ENCODE results near the gene CCDC85B. TPM values are rescaled to one million over a fixed set of nuclear protein-coding genes. Genes with fewer than 3 reads are reported as not detected.
A peak's percentile ranks its signal among the peaks of the same experiment; 100 is the strongest.

Gene CCDC85B
- total RNA-seq, 1 donor from 2014 or later: 28.6 TPM

- ATAC-seq: no peak
- no peak for TF ChIP-seq CTCF (IDR thresholded peaks at IDR 0.05)
- DNase-seq: peak; percentile 45
These were observed 23.8 kb upstream of the CCDC85B start for GRCh38 chr11:65866509-65867283.

DNA sequence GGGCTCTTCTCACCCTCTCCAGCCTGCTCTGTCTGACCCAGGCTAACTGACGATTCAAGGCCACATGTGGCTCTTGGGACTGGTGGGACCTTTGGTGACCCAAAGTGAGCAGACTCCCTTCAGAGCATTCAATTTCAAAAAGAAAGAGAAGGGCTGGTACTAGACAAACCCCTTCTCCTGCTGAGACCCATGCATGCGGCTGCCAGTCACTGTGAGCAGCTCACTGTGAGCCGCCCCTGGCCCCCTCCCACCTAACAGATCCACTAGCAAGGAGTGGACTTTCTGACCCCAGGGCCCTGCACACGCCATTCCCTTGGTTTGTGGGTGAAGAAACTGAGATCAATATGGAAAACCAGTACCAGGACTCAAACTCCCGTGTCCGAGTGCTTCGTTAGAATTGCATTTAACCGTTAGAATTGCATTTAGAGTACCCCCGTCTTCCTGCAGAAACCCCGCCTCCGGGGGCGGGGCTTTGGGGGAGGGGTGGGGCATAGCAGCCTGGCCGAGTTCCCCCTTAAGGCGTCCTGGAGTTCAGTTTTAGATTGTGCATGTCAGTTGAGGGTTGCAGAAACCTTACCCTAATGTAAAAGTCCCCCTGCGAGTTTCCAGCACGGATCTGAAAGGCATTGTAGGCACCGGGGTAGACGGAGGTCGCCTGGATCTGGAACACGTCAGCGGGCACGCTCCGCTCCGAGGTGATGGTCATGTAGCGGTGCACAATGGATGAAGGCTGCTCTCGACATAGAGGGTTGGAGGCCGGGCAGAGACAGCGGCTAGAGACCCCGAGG is 23.0 kb upstream of the CCDC85B start:
- ATAC-seq: no peak
- peak; percentile 45 for DNase-seq
- no peak for TF ChIP-seq CTCF (IDR thresholded peaks at IDR 0.05)
- intact Hi-C loops (cut with DNase I): no loop called here
- H3K4me3 ChIP-seq: no peak overlapping the region
- H3K27ac ChIP-seq: no peak overlapping the region
- no peaks in the 10 kb centered on the region for H3K27me3 ChIP-seq (ENCODE audit: low read depth)
- H3K36me3 ChIP-seq: peaks cover 69% of the 10 kb centered on the region
- H3K4me1 ChIP-seq: peaks cover 24% of the 10 kb centered on the region
- no peaks in the 10 kb centered on the region for H3K9me3 ChIP-seq

More at GRCh38 chr11:65866509-65867283, 23.8 kb upstream of the CCDC85B start:
- Histone ChIP-seq H3K27ac (no peak overlapping the region), H3K4me1 (peaks cover 26% of the 10 kb centered on the region), H3K9me3 (no peaks in the 10 kb centered on the region), H3K4me3 (no peak overlapping the region), H3K27me3 (ENCODE audit: low read depth) (no peaks in the 10 kb centered on the region), H3K36me3 (peaks cover 77% of the 10 kb centered on the region)
- intact Hi-C loops (cut with DNase I): no loop called here

DNA sequence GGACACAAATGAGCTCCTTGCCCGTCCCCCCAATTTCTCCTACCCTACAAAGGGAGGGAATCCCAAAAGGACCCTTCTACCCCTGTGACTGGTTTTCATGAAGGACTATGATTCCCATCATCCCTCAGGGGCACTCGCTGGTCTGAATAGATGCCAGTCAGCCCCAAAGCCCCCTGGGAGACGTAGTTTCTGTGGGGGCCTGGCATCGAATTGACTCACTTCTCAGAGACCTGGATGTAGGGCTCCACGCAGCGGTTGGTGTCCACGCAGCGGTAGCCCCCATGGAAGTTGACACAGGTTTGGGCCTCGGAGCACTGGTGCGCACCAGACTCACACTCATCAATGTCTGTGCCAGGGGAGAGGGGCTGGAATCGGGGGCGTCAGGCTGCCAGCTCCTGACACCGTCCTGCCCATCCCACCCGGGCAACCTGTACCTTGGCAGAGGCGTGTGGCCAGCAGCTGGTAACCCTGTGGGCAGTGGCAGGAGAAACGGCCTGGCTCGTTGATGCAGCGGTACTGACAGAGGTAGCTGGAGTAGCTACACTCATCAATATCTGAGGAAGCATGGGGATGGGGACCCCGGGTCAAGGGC is 22.3 kb upstream of the CCDC85B start:
- no peak for TF ChIP-seq CTCF (IDR thresholded peaks at IDR 0.05)
- intact Hi-C loops (cut with DNase I): no loop called here
- Histone ChIP-seq H3K27me3 (ENCODE audit: low read depth) (no peaks in the 10 kb centered on the region), H3K9me3 (no peaks in the 10 kb centered on the region), H3K4me3 (no peak overlapping the region), H3K36me3 (peaks cover 62% of the 10 kb centered on the region), H3K4me1 (peaks cover 19% of the 10 kb centered on the region), H3K27ac (no peak overlapping the region)
- ATAC-seq (no peak), DNase-seq (peak; percentile 47)

DNA sequence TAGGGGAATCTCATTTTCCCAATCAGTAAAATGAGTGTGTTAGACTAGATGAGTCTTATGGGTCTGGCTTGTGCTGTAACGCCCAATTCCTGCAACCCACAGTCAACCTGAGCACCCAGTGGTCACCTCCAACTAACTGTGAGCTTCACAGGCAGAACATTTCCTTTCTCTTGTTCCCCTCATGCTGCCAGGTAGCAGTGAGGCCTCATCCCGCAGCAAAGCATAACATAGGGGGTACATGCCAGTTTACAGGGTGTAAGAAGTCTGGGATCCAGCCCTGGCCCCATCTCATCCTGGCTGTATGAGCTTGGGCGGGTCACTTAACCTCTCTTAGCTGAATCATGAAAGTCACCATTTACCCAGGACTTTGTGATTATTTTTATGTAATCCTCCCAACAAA is 21.6 kb upstream of the CCDC85B start:
- no peak overlapping the region for H3K27ac ChIP-seq
- intact Hi-C loops (cut with DNase I): no loop called here
- TF ChIP-seq CTCF (IDR thresholded peaks at IDR 0.05): no peak
- no peak for ATAC-seq
- DNase-seq: no peak
- peaks cover 55% of the 10 kb centered on the region for H3K36me3 ChIP-seq
- no peaks in the 10 kb centered on the region for H3K9me3 ChIP-seq
- H3K27me3 ChIP-seq (ENCODE audit: low read depth): no peaks in the 10 kb centered on the region
- peaks cover 23% of the 10 kb centered on the region for H3K4me1 ChIP-seq
- no peak overlapping the region for H3K4me3 ChIP-seq

DNA sequence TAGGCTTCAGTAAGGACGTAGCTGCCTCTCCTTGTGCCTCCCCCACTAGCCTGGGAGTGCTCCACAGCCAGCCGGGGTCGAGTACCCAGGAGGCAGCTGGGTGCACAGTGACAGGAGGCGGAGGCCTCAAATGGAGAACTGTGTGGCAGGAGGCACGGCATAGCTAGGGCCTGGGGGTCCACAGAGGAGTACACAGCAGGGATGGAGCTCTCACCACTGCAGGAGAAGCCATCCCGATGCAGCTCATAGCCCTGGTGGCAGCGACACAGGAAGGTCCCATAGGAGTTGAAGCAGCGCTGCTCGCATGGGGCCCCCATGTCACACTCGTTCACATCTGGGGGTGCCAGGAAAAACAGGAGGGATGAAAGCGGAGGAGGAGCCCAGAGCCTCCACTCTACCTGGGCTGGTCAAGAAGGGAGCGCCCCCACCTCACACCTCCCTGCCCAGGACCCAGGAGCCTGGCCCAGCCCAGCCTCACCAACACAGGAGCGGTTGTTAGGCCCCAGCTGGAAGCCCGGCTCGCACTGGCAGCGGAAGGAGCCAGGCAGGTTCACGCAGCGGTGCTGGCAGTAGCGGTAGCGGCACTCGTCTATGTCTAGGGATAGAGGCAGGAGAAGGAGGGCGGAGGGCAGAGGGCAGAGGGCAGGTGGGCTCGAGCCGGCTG is 20.7 kb upstream of the CCDC85B start:
- DNase-seq (peak; percentile 45), ATAC-seq (no peak)
- H3K4me3 ChIP-seq: no peak overlapping the region
- H3K36me3 ChIP-seq: peaks cover 46% of the 10 kb centered on the region
- no peaks in the 10 kb centered on the region for H3K9me3 ChIP-seq
- no peaks in the 10 kb centered on the region for H3K27me3 ChIP-seq (ENCODE audit: low read depth)
- TF ChIP-seq CTCF (IDR thresholded peaks at IDR 0.05): no peak
- H3K4me1 ChIP-seq: peaks cover 26% of the 10 kb centered on the region
- no peak overlapping the region for H3K27ac ChIP-seq
- intact Hi-C loops (cut with DNase I): no loop called here

All from lower lobe of right lung (tissue), 2 donors.